NCI-H2227 treated with DMSO at 0.1 percent for 48 hours (cell line): Measurements from ENCODE around the gene CD101.
A peak's percentile ranks its signal among the peaks of the same experiment; 100 is the strongest.

Experiments used
- DNase-seq: peaks from one replicate; lab custom pipeline; 2025; lab: John Stamatoyannopoulos, UW

The CD101 gene

DNA sequence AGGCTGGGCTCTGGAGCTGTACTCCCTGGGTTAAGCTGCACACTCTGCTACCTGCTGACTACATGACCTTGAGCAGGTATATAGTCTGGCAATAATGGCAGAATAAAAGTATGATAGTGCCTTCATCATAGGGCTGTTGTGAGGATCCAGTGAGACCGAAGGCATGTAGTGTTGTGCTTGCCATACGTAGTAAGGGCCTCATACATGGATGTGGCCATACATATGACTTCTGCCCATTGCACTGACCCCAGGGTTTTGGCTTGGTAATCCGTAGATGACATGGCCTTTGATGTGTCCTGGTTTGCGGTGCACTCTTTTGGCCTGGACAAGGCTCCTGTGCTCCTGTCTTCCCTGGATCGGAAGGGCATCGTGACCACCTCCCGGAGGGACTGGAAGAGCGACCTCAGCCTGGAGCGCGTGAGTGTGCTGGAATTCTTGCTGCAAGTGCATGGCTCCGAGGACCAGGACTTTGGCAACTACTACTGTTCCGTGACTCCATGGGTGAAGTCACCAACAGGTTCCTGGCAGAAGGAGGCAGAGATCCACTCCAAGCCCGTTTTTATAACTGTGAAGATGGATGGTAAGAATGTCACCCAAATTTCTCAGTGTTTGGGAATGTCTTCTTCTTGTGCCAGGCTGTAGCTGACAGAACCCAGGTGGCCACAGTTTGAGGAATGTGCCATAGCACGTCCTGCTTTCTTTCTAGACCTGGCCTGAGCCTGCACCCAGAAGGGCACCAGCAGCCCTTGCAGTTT lies 17.0 kb upstream of the CD101 start:
- DNase-seq: no peak

GRCh38 chr1:116986421-116987255 lies 14.9 kb upstream of the CD101 start:
- no peak for DNase-seq

- DNase-seq: no peak
Measured at GRCh38 chr1:116987256-116987555, 14.4 kb upstream of the CD101 start.

- DNase-seq: peak; percentile 59
Measured at GRCh38 chr1:116988248-116988647, 13.3 kb upstream of the CD101 start.

GRCh38 chr1:116988908-116989307 lies 12.7 kb upstream of the CD101 start:
- DNase-seq: no peak

DNA sequence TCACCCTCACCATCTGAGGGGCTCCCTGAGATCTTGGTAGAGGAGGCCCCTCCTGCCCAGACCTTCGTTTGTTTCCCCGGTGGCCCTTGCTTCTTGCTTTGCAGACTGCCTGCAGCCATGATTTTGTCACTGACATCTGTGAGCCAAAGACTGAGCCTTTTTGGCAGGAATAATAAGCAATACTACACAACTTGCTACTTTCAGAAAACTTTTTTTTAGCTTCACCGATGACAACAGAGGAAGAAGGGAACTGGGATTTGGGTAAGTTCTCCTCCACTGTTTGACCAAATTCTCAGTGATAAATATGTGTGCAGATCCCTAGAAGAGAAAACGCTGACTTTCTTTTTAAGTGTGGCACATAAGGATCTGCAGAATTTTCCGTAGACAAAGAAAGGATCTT lies 11.7 kb upstream of the CD101 start:
- DNase-seq: no peak

GRCh38 chr1:116990612-116991151 lies 10.9 kb upstream of the CD101 start:
- DNase-seq: no peak

DNA sequence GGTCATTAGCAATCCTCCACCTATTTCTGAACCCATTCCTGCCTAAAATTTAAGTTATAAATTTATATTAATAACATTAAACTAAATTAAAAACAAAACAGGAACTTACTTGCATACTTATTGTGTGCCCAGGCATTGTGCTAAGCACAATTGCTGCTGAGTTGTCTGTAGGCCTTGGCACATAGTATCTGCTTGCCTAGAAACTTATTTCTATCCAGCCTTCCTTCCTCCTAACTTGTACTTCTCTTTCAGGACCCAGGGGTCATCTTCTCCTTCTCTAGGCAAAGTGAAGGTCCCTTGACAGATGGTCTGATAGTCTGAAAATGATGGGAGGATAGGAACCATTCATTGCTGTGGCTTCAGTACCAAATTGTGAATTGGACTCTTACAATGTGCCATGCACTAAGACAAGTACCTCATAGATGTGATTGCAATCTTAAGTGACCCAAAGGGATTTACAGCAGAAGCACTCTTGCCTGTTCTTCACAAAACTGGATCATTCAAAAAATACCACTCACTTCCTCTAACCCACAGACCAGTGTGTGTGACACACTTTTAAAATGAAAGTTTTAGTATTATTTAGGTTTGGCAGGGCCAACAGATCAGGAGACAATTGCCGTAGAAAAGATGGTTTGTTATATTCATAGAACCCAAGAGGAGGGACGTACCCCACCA lies 10.3 kb upstream of the CD101 start:
- DNase-seq: no peak

- no peak for DNase-seq
Measured at GRCh38 chr1:116991918-116992317, 9.6 kb upstream of the CD101 start.

DNA sequence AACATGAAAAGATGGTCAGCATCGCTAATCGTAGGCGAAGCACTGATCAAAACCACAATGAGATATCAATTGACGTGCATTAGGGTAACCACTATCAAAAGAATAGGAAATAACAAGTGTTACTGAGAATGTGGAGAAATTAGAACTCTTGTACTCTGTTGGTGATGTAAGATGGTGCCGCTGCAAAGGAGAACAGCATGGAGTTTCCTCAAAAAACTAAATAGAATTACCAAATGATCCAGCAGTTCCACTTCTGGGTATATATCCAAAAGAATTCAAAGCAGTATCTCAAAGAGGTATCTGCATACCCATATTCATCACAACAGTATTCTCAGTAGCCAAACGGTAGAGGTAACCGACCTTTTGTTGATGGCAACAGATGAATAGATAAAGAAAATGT lies 8.3 kb upstream of the CD101 start:
- no peak for DNase-seq

DNA sequence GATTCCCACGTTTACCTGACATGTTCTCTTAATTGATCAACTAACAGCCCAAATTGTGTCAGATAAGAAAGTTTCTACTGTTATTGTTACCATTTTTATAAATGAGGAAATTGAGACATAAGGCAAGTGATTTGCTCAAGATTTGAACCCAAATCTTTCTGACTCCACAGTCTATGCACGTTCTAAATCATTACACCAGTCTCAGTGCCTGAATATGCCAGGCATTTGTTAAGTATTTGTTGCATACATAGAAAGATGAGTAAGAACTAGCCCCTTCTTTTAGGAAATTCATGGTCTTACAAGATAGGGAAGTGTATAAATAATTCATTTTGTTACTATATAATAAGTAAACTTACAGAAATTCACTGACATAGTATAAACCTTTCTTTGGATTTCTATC lies 7.1 kb upstream of the CD101 start:
- no peak for DNase-seq

- no peak for DNase-seq
Measured at GRCh38 chr1:116997066-116997465, 4.5 kb upstream of the CD101 start.

DNA sequence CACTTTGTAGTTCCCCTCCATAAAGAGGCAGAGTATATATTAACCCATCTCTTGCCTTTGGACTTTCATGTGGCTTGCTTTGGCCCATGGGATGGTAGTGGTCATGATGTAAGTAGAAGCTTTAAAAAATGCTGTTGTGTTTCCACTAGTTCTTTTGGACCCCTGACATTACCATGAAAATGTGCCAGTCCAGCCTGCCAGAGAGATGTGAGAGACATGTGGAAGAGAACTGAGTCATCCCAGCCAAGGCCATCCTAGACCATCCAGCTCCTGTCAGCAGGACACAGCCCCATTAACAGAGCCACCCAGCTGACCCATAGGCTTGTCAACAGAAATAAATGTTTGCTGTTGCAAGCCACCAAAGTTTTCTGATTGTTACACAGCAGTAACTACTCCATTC lies 3.9 kb upstream of the CD101 start:
- no peak for DNase-seq

DNA sequence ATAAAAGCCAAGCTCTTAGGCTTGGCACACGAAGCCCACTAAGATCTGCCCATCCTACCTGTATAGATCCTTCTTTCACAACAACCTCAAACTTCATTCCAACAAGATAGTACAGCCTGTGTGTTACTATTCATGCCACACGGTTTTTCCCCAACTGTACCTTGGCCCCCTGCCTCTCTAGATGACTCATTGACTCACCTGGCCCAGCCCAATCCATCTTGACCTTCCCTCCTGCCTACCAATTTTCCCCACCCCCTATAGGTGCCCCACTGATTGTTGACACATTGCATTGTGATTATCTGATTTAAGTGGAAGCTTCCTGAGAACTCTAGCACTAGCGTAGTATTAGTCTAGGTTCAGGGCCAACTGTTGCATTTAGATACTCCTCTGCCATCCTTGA lies 2.0 kb upstream of the CD101 start:
- DNase-seq: no peak

DNA sequence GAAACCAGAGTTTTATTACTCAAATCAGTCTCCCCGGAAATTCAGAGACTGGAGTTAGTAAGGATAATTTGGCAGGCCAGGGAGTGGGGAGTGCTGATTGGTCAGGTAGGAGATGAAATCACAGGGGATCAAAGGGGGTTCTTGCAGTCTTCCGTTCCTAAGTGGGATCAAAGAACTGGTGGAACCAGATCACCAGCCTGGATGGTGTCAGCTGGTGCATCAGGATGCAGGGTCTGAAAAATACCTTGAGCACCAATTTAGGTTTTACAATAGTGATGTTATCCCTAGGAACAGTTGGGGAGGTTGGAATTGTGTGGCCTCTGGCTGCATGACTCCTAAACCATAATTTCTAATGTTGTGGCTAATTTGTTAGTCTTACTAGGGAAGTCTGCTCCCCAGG lies 1.4 kb upstream of the CD101 start:
- DNase-seq: no peak

DNA sequence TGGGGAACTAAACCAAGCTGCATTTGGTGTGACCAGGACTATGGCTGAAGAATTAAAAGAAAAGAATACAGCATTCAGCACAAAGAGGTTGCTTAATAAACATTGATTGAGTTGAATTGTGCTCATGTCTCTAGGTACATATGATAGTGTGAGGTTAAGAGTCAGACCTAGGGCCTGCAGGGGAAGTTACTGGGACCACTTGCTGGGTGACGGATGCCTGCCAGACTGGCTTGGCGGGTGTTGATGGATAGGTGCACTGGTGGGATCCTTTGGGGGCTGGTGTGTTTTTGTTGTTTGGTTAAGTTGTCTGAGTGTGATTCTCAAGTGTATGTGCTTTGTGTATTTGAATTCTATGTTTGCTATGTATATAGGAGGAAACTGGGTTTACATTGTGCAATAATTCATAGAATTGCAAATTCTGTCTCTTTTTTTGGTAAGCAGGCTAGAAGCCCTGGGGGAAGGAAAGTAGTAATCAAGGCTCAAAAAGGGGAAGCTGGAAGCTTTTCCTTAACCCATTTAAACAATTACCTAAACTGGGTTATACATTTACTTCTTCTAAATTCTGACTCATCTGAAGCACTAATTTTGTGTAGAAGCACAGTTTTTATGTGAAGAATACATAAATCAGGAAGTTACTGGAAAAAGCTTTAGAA lies 1.8 kb downstream of the CD101 start:
- DNase-seq: no peak

- DNase-seq: no peak
Measured at GRCh38 chr1:117007719-117008013, 6.1 kb downstream of the CD101 start.

DNA sequence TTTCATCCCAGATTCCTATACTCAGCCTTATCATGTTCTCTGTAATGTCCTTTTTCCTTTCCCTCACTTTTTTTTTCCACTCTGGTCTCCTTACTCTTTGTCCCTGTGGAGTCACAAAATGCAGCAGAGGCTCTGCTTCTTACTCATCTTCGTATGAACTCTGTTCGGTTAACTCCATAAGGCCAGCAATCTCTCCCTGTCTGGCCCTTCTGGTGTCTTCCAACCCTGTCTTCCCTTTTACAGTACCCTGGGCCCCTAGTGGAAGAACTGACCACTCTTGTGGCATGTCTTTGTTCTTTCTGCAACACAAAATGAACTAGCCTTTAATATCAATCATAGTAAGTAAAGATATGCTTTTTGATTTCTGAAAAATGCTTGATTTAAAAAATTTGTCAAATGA lies 7.1 kb downstream of the CD101 start:
- DNase-seq: no peak

DNA sequence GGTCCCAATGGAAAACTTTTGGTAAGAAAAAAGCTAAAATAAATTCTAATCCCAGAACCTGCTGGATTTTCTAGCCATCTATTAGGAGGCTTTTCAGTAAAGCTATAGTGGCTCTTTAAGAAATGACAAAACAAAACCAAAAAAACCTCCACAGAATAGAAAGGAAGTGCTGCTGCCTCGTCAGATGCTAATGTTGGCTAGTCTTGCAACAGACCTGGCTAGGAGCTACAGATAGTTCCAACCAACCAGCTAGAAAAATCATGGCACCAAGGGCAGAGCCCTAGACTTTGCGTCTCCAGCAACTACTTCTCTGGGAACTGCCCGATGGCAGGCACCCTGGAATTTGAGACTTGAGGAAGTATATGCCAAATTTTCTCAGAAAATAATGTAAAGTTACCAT lies 7.6 kb downstream of the CD101 start:
- DNase-seq: no peak

GRCh38 chr1:117010310-117010969 lies 8.9 kb downstream of the CD101 start:
- DNase-seq: no peak

GRCh38 chr1:117011334-117011733 lies 9.8 kb downstream of the CD101 start:
- DNase-seq: no peak

DNA sequence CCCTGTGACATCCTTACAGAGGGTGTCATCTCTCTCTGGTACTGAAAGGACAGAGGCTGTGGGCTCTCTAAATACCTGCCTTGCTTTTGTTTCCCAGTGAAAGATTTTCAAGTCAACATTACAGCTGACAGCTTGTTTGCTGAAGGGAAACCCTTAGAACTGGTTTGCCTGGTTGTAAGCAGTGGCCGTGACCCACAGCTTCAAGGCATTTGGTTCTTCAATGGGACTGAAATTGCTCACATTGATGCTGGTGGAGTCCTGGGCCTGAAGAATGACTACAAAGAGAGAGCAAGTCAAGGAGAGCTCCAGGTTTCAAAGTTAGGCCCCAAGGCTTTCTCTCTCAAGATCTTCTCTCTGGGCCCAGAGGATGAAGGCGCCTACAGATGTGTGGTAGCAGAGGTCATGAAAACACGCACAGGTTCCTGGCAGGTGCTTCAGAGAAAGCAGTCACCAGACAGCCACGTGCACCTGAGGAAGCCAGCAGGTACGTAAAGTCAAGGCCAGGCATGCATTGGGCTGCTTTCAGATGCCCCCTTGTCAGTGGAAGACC lies 11.8 kb downstream of the CD101 start:
- no peak for DNase-seq
